Neural cell (in vitro differentiated cells): ENCODE data around the gene KLHDC8A.

ENCODE experiments used
- CTCF ChIP-seq: fragments of 450-650 bp; IDR thresholded peaks from 2 replicates; pipeline ENCODE4 v1.5.1; 2014; ENCODE audit warnings: antibody characterized with exemption, mild to moderate bottlenecking, moderate library complexity; ENCODE audit not compliant: poor library complexity, severe bottlenecking
- EP300 ChIP-seq: fragments of 450-650 bp; conservative IDR thresholded peaks from 2 replicates; pipeline ENCODE4 v1.6.1; 2014; ENCODE audit warnings: antibody characterized with exemption, mild to moderate bottlenecking, moderate library complexity; ENCODE audit not compliant: poor library complexity, severe bottlenecking
- POLR2AphosphoS5 ChIP-seq: IDR thresholded peaks from 2 replicates; pipeline ENCODE4 v1.6.1; 2012
- TAF1 ChIP-seq: IDR thresholded peaks from 2 replicates; pipeline ENCODE4 v1.6.1; 2012; ENCODE audit warnings: low read depth
- TF ChIP-seq, protein P1 (sequence below): IDR thresholded peaks from 2 replicates; pipeline ENCODE4 v1.6.1; 2012; ENCODE audit warnings: borderline replicate concordance

DNA sequence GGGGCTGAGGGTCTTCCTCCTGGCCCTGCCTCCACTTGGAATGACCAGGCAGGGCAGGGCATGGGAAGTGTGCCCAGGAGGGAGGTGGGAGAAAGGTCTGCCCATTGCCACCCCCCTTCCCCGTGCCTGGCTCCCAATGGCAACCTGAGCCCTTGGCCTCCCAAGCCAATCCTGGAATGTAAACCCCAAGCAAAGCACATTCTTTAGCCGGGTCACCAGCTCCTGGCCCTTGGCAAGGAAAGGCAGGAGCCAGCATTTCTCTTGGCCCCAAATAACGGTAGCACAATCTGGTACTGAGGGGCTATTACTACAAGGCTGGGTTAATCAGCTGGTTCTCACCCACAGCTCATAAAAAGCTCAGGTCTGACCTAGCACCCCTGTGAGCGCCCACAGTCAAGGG lies 28.2 kb downstream of the KLHDC8A start:
- no peak for TF ChIP-seq EP300
- no peak for TF ChIP-seq CTCF
- no peak for TF ChIP-seq POLR2AphosphoS5
- no peak for TF ChIP-seq TAF1
- TF ChIP-seq, protein P1, sequence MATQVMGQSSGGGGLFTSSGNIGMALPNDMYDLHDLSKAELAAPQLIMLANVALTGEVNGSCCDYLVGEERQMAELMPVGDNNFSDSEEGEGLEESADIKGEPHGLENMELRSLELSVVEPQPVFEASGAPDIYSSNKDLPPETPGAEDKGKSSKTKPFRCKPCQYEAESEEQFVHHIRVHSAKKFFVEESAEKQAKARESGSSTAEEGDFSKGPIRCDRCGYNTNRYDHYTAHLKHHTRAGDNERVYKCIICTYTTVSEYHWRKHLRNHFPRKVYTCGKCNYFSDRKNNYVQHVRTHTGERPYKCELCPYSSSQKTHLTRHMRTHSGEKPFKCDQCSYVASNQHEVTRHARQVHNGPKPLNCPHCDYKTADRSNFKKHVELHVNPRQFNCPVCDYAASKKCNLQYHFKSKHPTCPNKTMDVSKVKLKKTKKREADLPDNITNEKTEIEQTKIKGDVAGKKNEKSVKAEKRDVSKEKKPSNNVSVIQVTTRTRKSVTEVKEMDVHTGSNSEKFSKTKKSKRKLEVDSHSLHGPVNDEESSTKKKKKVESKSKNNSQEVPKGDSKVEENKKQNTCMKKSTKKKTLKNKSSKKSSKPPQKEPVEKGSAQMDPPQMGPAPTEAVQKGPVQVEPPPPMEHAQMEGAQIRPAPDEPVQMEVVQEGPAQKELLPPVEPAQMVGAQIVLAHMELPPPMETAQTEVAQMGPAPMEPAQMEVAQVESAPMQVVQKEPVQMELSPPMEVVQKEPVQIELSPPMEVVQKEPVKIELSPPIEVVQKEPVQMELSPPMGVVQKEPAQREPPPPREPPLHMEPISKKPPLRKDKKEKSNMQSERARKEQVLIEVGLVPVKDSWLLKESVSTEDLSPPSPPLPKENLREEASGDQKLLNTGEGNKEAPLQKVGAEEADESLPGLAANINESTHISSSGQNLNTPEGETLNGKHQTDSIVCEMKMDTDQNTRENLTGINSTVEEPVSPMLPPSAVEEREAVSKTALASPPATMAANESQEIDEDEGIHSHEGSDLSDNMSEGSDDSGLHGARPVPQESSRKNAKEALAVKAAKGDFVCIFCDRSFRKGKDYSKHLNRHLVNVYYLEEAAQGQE, result no peak
